SK-N-MC (cell line): ENCODE results near the gene TRIAP1.

Source experiments
- EZH2 ChIP-seq: fragments of 200-600 bp; sonication (generic); IDR thresholded peaks from one replicate; pipeline ENCODE4 v1.6.1; 2017; ENCODE audit warnings: antibody characterized with exemption
- POLR2AphosphoS5 ChIP-seq: IDR thresholded peaks from 2 replicates; pipeline ENCODE4 v1.6.1; 2012; ENCODE audit warnings: mild to moderate bottlenecking, low read depth, low read length, borderline replicate concordance

DNA sequence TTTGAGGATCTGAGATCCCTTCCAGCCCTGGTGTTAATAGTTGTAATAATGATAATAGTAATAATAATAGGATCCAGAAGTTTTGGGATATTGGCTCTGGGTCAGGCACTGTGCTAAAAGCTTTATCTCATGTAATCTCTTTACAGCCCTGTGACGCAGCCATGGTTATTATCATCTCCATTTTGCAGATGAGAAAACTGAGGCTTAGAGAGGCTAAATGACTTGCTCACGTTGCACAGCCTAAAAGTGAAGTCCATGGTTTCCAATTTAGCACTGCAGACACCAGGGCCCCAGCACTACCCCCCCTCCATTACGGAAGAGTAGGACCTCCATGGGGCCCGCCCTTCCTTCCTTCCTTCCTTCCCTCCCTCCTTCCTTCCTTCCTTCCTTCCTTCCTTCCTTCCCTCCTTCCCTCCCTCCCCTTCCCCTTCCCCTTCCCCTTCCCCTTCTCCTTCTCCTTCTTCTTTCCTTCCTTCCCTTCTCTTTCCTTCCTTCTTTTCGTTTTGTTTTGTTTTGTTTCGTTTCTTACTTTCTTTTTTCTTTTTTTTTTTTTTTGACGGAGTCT, 23.2 kb downstream of the TRIAP1 start:
- TF ChIP-seq POLR2AphosphoS5: no peak
- TF ChIP-seq EZH2: no peak
